HG03045 (cell line): Measurements from ENCODE around the gene JCAD.

Experiments
- ATAC-seq: cut with Tn5 transposase; IDR thresholded peaks from one replicate; pipeline ENCODE4 v1.9.1; 2021; ENCODE audit warnings: mild to moderate bottlenecking, moderate library complexity; ENCODE audit not compliant: unreplicated experiment

Gene JCAD

GRCh38 chr10:30074933-30075332 lies 15.5 kb upstream of the JCAD start:
- no peak for ATAC-seq

GRCh38 chr10:30074090-30074489 lies 14.7 kb upstream of the JCAD start:
- ATAC-seq: no peak

DNA sequence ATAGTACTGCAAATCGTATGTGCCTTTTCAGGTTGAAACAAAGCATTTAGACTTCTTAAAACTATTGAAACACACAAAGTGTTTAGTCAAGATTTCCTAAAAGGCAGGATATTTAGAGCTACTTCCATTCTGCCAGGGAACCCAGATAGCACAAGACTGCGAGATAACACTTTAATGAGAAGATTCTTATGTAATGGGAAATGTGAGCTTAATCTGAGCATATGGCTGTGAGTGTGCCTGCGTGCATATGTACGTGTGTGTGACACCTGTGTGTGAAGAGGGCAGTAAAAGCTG lies 14.3 kb upstream of the JCAD start:
- no peak for ATAC-seq

DNA sequence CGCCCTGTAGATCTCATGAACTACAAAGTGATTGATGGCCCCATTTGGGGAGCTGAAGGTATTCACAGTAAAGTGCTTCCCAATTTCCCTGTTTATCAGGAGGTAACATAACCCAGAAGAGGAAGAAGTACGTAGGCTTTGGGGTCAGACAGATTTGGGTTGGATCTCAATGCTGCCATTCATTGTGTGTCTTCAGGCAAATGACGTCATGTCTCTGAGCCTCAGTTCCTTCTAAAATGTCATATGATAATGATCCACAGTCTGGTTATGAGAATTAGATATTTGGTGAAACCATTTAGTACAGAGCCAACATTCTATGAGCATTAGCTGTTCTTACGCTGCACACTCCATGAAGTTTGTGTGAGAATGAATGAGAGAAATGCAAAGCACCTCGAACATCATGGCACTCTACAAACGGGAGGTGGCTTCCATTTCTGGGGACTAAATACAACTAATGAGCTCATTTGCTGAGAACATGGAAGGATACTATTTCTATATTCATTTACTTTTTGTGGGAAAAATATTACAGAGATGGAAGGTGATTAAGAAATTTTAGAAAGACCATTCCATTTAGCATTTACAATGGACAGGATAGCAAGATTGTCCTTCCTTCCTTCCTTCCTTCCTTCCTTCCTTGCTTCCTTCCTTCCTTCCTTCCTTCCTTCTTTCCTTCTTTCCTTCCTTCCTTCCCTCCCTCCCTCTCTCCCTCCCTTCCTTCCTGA lies 13.8 kb upstream of the JCAD start:
- no peak for ATAC-seq

DNA sequence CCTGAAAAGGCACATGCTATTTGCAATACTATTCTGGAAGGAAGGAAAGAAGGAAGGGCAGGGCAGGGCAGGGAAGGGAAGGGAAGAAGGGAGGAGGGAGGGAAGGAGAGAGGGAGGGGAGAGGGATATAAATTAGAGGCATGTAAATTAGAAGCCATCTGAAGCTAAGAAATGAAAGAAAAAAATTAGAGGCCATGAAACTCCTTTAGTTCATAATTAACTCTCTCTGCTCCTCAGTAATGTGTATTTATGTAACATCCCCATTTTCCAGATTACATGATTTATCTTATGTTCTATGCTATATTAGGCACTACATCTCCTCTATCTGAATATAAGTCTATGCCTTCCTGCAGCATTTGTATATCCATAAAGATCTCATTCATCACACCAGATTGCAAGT lies 12.7 kb upstream of the JCAD start:
- no peak for ATAC-seq

GRCh38 chr10:30070001-30070685 lies 10.8 kb upstream of the JCAD start:
- no peak for ATAC-seq

GRCh38 chr10:30068492-30069223 lies 9.3 kb upstream of the JCAD start:
- no peak for ATAC-seq

- ATAC-seq: no peak
Measured at GRCh38 chr10:30063099-30063498, 3.7 kb upstream of the JCAD start.

- no peak for ATAC-seq
Measured at GRCh38 chr10:30062582-30062981, 3.2 kb upstream of the JCAD start.

DNA sequence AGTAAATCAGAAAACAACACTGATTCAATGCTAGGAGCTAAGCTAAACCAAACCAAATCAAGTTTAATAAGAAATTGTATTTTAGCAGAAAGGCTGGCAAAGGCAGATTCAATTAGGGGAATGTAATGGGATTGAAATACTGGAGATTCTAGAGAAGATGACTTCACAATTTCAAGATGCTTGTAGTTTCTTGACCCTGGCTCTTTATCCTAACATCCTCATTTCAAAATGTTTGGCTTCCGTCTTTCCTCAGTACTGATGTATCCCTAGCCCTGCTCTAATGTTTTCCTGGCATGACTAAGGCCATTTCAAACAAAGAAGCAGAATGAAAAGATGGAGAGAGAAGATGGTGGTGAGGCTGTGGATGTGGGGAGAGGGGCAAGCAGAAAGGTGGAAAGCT lies 2.7 kb upstream of the JCAD start:
- no peak for ATAC-seq

DNA sequence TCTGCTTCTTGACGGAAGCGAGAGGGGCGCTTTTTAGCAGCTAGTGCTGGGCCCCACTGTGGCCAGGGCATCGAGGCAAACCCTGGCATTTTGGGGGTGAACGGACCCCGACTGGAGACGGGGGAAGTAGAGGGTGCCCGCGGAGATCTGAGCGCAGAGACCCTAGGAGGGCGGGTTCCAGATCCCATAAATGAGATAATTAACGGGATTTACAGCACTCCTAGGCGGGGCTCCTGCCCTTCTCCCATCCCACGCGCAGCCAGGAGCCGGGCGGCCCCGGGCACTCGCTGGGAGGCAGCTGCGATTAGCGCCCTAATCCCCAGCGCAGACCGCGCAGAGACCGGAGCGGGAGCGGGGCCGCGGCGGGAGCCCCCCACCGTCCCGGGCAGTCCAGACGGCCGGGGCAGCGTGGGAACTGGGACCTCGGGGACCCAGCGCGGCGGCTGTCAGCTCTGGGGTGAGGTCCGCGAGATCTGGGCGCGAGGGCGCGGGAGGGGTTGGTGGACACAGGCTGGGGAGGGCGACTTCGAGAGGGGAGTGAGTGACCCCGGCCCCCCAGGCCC lies 735 bp downstream of the JCAD start:
- no peak for ATAC-seq

GRCh38 chr10:30057894-30058556 lies 1.4 kb downstream of the JCAD start:
- no peak for ATAC-seq

GRCh38 chr10:30057421-30057841 lies 2.0 kb downstream of the JCAD start:
- ATAC-seq: no peak

- ATAC-seq: no peak
Measured at GRCh38 chr10:30056767-30057355, 2.5 kb downstream of the JCAD start.

- no peak for ATAC-seq
Measured at GRCh38 chr10:30056281-30056680, 3.1 kb downstream of the JCAD start.

- no peak for ATAC-seq
Measured at GRCh38 chr10:30055226-30055662, 4.1 kb downstream of the JCAD start.

DNA sequence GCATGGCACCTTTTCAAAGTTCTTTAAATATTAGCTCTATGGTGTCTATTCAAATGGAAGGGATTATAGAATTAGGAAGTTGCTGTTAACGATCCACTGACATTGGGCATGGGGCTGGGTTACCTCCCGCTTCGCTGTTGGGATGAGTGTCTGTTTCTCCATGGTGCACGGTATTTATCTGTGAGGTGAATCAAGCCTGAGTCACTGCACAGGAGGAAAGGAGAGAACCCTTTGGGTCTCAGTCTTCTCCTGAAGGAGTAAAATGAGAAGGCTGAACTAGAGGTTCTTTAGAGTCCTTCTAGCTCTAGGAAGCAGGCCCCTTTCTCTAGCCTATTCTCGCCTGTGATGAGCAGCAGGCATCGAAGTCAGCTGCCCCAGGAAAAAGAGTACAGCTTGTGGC lies 7.3 kb downstream of the JCAD start:
- no peak for ATAC-seq

DNA sequence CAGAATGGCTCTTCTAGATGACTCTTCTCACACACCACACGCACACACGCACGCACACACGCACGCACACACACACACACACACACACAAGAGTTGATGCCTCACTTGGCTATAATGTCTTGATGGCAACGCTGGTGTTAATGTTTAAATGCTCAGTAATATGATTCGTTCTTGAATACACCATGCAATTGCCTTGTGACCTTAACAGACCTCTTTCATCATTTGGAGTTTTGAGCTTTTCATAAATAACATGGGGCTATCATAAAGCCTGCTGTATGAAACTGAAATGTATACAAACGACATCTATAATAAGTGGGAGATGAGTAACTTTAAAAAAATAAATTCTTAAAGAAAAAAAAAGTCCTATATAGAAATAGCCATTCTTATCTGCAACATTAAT lies 8.2 kb downstream of the JCAD start:
- no peak for ATAC-seq

DNA sequence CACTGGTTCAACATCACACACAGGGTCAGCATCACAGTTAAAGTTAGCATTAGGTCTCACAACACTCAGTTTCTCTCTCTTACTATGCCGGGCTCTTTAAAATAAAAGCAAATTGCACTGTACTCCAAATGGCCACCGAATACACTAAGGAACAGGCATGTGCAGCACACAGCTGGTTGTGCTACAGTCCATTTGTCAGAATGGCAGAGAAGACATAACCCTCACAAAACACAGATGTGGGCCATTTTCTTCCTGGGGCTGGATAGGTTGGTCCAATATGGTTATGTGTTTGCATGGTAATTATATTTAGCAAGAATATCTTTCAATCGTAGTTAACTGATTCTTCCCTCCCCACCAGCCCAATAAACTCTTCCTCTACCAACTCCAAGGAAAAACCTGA lies 9.0 kb downstream of the JCAD start:
- no peak for ATAC-seq

DNA sequence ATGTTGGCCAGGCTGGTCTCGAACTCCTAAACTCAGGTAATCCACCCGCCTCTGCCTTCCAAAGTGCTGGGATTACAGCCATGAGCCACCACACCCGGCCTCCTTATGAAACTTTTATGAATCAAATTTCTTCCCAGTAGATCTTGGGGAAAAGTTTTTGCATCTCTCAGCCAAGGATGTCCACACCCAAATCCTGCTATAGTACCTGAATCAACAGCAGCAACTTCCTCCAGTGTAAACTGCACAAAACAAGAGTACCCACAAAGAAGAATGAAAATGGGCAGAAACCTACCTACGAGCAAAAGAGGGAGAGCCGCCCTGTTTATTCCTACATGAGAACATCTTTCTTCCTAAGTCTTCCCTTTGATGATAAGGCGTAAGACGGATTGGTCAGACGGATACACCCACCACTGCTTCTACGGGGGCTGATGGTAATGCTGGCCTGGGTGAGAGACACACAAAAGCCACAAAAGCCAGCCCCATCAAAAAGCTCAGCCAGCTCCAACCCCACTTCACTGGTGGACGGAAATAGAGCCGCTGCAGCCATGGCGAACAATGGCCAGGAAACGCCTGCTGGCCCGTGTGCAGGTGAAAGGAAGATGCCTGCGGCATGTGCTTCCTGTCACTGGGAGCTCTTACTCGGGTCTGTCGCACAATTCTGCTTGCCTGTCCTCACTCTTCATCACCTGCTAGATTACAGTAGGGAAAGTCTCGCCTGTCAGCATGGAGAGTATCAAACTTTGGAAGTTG lies 10.4 kb downstream of the JCAD start:
- no peak for ATAC-seq
